HepG2 (cell line): Measurements from ENCODE around the gene LIME1.

ENCODE experiments used
- ATF2 ChIP-seq: sonication (generic); formaldehyde crosslinking; IDR thresholded peaks from 2 replicates; pipeline ENCODE4 v1.4.0; 2020; ENCODE audit warnings: missing genetic modification reagents
- CAMTA2 ChIP-seq: sonication (generic); formaldehyde crosslinking; IDR thresholded peaks from 2 replicates; pipeline ENCODE4 v1.4.0; 2020; ENCODE audit warnings: mild to moderate bottlenecking, missing genetic modification reagents, borderline replicate concordance
- CTCF ChIP-seq: sonication (generic); formaldehyde crosslinking; IDR thresholded peaks from 2 replicates; pipeline ENCODE4 v1.5.0; 2020; ENCODE audit warnings: mild to moderate bottlenecking, missing genetic modification reagents, moderate library complexity
- FOXJ3 ChIP-seq: sonication (generic); formaldehyde crosslinking; IDR thresholded peaks from 2 replicates; pipeline ENCODE4 v1.4.0; 2020; ENCODE audit warnings: missing genetic modification reagents, mild to moderate bottlenecking, borderline replicate concordance
- HDAC2 ChIP-seq: sonication (generic); formaldehyde crosslinking; IDR thresholded peaks from 2 replicates; pipeline ENCODE4 v1.4.0; 2020; ENCODE audit warnings: missing genetic modification reagents
- HNF4G ChIP-seq, 2 experiments: sonication (generic) in 1 of 2; formaldehyde crosslinking in 1 of 2; IDR thresholded peaks; 2 replicates each; pipeline versions ENCODE4 v1.4.0 to v1.6.1; 2011 to 2020; ENCODE audit warnings: borderline replicate concordance in 2 of 2, low read depth in 2 of 2, mild to moderate bottlenecking in 2 of 2, low read length in 1 of 2, missing genetic modification reagents in 1 of 2, moderate library complexity in 1 of 2
- ISX ChIP-seq: sonication (generic); formaldehyde crosslinking; conservative IDR thresholded peaks from 2 replicates; pipeline ENCODE4 v1.5.0; 2020; ENCODE audit warnings: missing genetic modification reagents
- KDM3A ChIP-seq: IDR thresholded peaks from 2 replicates; pipeline ENCODE4 v1.6.1; 2018; ENCODE audit warnings: low read depth, missing compliant biosample characterization
- KDM4B ChIP-seq: sonication (generic); formaldehyde crosslinking; IDR thresholded peaks from 2 replicates; pipeline ENCODE4 v1.4.0; 2020; ENCODE audit warnings: missing genetic modification reagents
- SMARCE1 ChIP-seq: fragments of 450-650 bp; IDR thresholded peaks from 2 replicates; pipeline ENCODE4 v1.6.1; 2017; ENCODE audit warnings: borderline replicate concordance
- SUZ12 ChIP-seq: fragments of 150-350 bp; IDR thresholded peaks from 2 replicates; pipeline ENCODE4 v1.6.1; 2014; ENCODE audit warnings: low read depth, low read length
- ZHX2 ChIP-seq, 2 experiments: sonication (generic) in 1 of 2; formaldehyde crosslinking in 1 of 2; IDR thresholded peaks; 2 replicates each; pipeline versions ENCODE4 v1.6.1 to v1.9.0; 2014 to 2022; ENCODE audit warnings: antibody characterized with exemption in 1 of 2, borderline replicate concordance in 1 of 2, inconsistent platforms in 1 of 2, low read depth in 1 of 2, missing genetic modification reagents in 1 of 2
- ZNF318 ChIP-seq: sonication (generic); formaldehyde crosslinking; IDR thresholded peaks from 2 replicates; pipeline ENCODE4 v1.4.0; 2020; ENCODE audit warnings: mild to moderate bottlenecking, missing genetic modification reagents

GRCh38 chr20:63689046-63690002 is 47.1 kb upstream of the LIME1 start:
- TF ChIP-seq ZNF318 (CRISPR knock-in tag) (no peak), KDM3A (CRISPR knock-in tag) (peak; percentile 5; the same call in 1 of the 2 replicates), CAMTA2 (no peak), FOXJ3 (CRISPR knock-in tag) (no peak), CTCF (no peak; the same call in 1 of the 2 replicates), ISX (CRISPR knock-in tag) (no peak), KDM4B (CRISPR knock-in tag) (no peak), SUZ12 (no peak), ATF2 (CRISPR knock-in tag) (no peak), HNF4G (IDR thresholded peaks at IDR 0.05; ENCODE audit: borderline replicate concordance, low read depth, low read length) (no peak), HNF4G (CRISPR knock-in tag; IDR thresholded peaks at IDR 0.05; ENCODE audit: borderline replicate concordance, low read depth) (no peak), ZHX2 (IDR thresholded peaks at IDR 0.05; ENCODE audit: low read depth) (no peak), ZHX2 (CRISPR knock-in tag; IDR thresholded peaks at IDR 0.05; ENCODE audit: borderline replicate concordance) (no peak), HDAC2 (CRISPR knock-in tag) (no peak), SMARCE1 (no peak)
